Large intestine (tissue), 3 donors: ENCODE measurements around the gene RNF181. TPM values are rescaled to one million over a fixed set of nuclear protein-coding genes. Genes with fewer than 3 reads are reported as not detected.

Experiments used
- DNase-seq, 2 donors: peaks; one replicate each; pipeline versions ENCODE4 v3.0.0 to v3.0.0-alpha.2; 2013
- H3K27ac ChIP-seq: one replicate; pipeline ENCODE4 v1.5.1; 2013; ENCODE audit warnings: low read length
- H3K27me3 ChIP-seq: 2 replicates; pipeline ENCODE4 v1.6.1; 2013; ENCODE audit warnings: low read length; ENCODE audit not compliant: control insufficient read depth, insufficient read depth
- H3K36me3 ChIP-seq: 2 replicates; pipeline ENCODE4 v1.6.1; 2013; ENCODE audit warnings: low read length; ENCODE audit not compliant: control insufficient read depth, insufficient read depth
- H3K4me1 ChIP-seq: one replicate; pipeline ENCODE4 v1.6.1; 2013; ENCODE audit warnings: low read length; ENCODE audit not compliant: control insufficient read depth, insufficient read depth
- H3K4me3 ChIP-seq: one replicate; pipeline ENCODE4 v1.5.1; 2013; ENCODE audit warnings: low read length
- H3K9me3 ChIP-seq: one replicate; pipeline ENCODE4 v1.6.1; 2013; ENCODE audit warnings: mild to moderate bottlenecking, low read depth, low read length, moderate library complexity; ENCODE audit not compliant: control insufficient read depth
- WGBS: methylation state at CpG from one replicate; pipeline ENCODE4 v1.1.5; 2013; ENCODE audit warnings: low lambda C conversion rate; ENCODE audit not compliant: insufficient coverage; 5-methylcytosine and 5-hydroxymethylcytosine counted together
- polyA plus RNA-seq: library from polyadenylated mRNA; unstranded; fragments of 120-200 nt; gene quantifications from one replicate; pipeline ENCODE4 v1.2.1, GENCODE V29; 2013

RNF181 gene
- polyA plus RNA-seq, 1 donor, result 131 TPM

DNA sequence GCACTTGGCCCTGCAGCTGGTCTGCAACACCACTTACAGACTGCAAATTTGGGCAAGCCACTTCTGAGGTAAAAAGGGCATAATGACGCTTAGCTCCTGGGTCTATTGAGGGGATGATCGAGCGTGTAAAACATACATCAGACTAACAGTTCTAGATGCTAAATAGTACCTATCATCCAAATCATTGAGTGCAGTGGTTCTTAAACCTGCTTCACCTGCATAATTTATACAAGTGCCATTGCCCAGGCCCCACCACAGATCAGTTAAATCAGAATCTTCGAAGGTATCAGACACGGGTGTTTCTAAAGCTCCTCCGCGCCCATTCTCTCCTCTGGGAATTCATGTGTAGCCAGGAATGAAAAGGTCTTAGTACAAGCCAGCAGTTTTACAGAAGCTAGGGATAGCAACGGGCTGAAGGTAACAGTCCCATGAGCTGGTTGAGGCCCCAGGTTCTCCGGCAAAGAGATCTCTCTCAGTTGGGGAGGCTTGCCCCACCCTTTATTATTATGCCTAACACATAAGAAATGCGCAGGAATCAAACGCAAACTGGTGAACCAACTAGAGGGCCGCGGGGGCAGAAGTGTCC, 737 bp upstream of the RNF181 start:
- Histone ChIP-seq H3K4me1 (peaks cover 30% of the 10 kb centered on the region), H3K4me3 (peak overlapping the region; percentile 82), H3K27ac (peak overlapping the region; percentile 84), H3K9me3 (no peaks in the 10 kb centered on the region), H3K36me3 (peaks cover 27% of the 10 kb centered on the region), H3K27me3 (no peaks in the 10 kb centered on the region)
- no CpG with 5 or more reads among the region's 13 CpGs for WGBS
- no peak for DNase-seq

DNA sequence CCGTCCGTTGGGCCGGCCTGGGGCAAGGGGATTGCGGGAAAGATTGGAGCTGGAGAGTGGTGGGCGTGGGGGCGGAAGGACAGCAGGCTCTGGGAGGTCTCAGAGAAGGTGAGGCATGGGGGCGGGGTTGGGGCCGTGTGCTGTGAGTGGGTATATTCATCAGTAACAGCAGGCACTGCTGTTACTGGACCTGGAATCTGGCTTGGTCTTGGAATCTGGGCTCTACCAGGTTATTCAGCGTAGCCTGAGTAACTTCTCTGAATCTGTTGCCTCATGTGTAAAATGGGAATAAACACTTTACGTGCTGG, 435 bp downstream of the RNF181 start:
- WGBS, result no CpG with 5 or more reads among the region's 10 CpGs
- no peaks in the 10 kb centered on the region for H3K27me3 ChIP-seq
- peaks cover 30% of the 10 kb centered on the region for H3K4me1 ChIP-seq
- H3K36me3 ChIP-seq, result peaks cover 39% of the 10 kb centered on the region
- H3K4me3 ChIP-seq, result peak overlapping the region; percentile 82
- H3K9me3 ChIP-seq, result no peaks in the 10 kb centered on the region
- DNase-seq, result no peak
- H3K27ac ChIP-seq, result peak overlapping the region; percentile 66

DNA sequence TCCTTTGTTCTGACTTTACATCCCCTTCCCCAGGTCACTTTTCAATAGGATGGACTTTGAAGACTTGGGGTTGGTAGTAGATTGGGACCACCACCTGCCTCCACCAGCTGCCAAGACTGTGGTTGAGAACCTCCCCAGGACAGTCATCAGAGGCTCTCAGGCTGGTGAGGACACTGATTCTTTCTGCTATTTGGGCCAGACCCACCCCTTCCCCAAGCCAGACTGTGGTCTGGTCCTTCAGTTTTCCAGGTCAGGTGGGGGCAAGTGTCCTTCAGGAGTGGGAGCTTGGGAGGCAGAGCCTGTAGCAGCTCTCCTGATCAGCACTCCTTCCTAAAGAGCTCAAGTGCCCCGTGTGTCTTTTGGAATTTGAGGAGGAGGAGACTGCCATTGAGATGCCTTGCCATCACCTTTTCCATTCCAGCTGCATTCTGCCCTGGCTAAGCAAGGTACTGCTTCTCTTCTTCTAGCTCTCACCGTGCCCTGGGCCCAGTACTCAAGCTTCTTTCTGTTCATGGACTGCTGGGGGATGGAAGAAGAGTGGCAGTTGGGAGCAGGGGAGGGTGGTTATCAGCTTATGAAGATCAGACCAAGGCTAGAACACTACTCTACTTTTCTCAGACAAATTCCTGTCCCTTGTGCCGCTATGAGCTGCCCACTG, 1.1 kb downstream of the RNF181 start:
- WGBS, result no CpG with 5 or more reads among the region's 3 CpGs

DNA sequence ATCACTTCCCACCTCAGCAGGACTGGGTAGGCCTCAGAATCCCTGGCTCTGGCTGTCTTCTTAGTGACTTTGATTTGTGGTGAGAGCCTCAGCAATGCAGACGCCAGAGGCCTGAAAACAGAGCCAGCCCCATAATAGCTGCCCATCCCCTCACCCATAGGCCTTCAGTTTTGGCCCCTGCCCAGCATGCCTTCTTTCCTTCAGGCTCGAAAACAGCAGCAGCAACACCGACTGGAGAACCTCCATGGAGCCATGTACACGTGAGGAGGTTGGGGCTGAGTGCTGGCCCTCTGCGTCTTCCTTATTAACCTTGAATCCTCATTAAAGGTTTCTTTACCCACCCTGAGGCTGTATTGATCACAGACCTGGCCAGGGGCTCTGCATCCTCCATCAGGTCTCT, 1.7 kb downstream of the RNF181 start:
- Histone ChIP-seq H3K4me3 (no peak overlapping the region), H3K27ac (no peak overlapping the region), H3K36me3 (peaks cover 42% of the 10 kb centered on the region), H3K4me1 (peaks cover 37% of the 10 kb centered on the region), H3K9me3 (no peaks in the 10 kb centered on the region), H3K27me3 (no peaks in the 10 kb centered on the region)
- no CpG with 5 or more reads among the region's 5 CpGs for WGBS
- no peak for DNase-seq

More for the DNA sequence above, 1.1 kb downstream of the RNF181 start:
- H3K9me3 ChIP-seq, result no peaks in the 10 kb centered on the region
- peak overlapping the region; percentile 82 for H3K4me3 ChIP-seq
- peaks cover 42% of the 10 kb centered on the region for H3K36me3 ChIP-seq
- H3K4me1 ChIP-seq, result peaks cover 35% of the 10 kb centered on the region
- no peak for DNase-seq
- no peaks in the 10 kb centered on the region for H3K27me3 ChIP-seq
- no peak overlapping the region for H3K27ac ChIP-seq

DNA sequence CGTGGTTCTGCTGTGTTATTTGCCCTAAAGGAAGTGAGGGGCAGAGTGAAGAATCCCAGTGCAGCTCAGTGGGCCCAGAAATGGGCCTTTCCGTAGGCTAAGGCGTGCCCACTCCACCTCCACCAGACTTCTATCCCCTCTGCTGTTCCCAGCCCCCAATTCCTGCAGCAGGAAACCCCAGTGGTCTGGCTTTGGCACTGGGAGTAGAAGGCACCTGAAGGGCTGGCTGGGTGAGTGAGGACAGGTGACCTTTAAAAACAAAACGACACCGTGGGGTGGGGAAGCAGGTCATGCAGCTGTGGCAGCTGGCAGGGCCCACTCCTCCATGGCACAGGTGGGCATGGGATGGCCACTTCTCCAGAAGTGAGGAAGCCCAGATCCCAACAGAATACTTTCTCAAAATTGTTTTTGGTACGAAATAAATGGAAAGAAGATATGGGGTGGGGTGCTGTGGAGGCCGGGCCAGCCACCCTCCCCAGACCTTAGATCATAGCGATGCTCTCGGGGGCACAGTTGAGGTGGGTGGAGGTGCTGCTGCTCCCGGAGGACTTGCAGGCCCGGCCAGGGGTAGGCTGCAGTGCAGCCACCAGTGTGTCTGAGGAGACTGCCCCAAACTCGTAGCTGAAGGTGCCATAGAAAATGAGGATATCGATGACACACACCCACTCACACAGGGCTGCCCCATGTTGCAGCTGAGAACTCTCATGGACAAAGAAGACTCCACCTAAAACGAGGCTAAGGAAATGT, 3.2 kb downstream of the RNF181 start:
- WGBS, result no CpG with 5 or more reads among the region's 14 CpGs
- H3K4me3 ChIP-seq, result no peak overlapping the region
- DNase-seq, result no peak
- peaks cover 38% of the 10 kb centered on the region for H3K4me1 ChIP-seq
- H3K27me3 ChIP-seq, result no peaks in the 10 kb centered on the region
- no peaks in the 10 kb centered on the region for H3K9me3 ChIP-seq
- no peak overlapping the region for H3K27ac ChIP-seq
- peaks cover 42% of the 10 kb centered on the region for H3K36me3 ChIP-seq

DNA sequence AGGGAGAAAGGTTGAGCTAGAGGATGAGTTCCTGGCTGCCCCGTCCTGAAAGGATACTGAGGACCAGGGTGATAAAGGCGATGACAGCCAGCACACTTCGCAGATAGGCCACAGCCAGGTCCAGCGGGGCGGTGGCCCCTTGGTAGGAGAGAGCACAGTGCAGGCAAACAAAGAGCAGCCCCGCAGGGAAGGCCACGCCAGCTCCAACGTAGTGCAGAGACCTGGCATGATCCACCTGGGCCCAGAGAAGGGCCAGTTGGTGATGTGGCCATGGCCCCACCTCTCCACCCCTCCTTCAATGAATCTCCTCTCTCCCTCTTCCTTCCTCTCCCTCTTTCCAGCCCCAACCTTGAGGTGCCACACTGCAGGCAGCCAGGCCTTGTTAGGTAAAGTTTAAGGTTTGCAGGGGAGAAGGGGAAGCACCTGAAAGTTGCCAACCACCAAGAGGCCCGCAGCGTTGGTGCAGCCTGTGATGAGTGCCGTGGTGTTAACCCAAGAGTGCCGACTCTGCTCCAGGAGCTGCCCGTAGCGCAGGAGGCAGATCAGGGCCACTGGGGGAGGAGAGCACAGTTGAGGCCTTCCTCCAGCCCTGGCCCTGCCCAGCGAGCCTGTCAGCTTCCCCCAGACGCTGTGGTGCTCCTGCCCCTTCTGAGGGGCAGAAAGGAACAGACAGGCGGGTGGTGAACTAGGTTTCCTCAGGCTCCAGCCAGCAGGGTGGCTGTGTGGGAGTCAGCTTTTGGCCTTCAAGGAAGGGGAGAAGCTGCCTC, 4.1 kb downstream of the RNF181 start:
- Histone ChIP-seq H3K9me3 (no peaks in the 10 kb centered on the region), H3K36me3 (peaks cover 42% of the 10 kb centered on the region), H3K27me3 (no peaks in the 10 kb centered on the region), H3K4me3 (no peak overlapping the region), H3K4me1 (peaks cover 38% of the 10 kb centered on the region), H3K27ac (no peak overlapping the region)
- no CpG with 5 or more reads among the region's 17 CpGs for WGBS
- no peak for DNase-seq

DNA sequence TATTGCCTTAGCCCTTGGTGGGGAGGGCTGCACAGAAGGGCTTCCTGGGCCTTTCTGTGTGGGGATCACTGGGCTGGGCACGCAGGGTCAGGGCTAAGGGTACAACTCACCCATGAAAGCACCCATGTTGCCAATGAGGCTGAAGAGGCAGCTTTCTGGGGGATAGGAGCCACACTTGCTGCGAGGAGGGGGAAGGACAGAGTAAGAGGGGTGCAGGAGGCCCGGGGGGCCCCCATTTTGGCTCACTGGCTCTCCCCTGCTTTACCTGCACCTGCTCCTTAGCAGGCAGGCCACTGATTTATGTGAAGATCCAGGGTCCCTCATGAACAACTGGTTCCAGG, 4.7 kb downstream of the RNF181 start:
- H3K27me3 ChIP-seq, result no peaks in the 10 kb centered on the region
- DNase-seq, result peak in 1 of 2 donors; percentile 1
- no CpG with 5 or more reads among the region's 3 CpGs for WGBS
- H3K36me3 ChIP-seq, result peaks cover 42% of the 10 kb centered on the region
- H3K9me3 ChIP-seq, result no peaks in the 10 kb centered on the region
- no peak overlapping the region for H3K4me3 ChIP-seq
- H3K27ac ChIP-seq, result no peak overlapping the region
- peaks cover 36% of the 10 kb centered on the region for H3K4me1 ChIP-seq

DNA sequence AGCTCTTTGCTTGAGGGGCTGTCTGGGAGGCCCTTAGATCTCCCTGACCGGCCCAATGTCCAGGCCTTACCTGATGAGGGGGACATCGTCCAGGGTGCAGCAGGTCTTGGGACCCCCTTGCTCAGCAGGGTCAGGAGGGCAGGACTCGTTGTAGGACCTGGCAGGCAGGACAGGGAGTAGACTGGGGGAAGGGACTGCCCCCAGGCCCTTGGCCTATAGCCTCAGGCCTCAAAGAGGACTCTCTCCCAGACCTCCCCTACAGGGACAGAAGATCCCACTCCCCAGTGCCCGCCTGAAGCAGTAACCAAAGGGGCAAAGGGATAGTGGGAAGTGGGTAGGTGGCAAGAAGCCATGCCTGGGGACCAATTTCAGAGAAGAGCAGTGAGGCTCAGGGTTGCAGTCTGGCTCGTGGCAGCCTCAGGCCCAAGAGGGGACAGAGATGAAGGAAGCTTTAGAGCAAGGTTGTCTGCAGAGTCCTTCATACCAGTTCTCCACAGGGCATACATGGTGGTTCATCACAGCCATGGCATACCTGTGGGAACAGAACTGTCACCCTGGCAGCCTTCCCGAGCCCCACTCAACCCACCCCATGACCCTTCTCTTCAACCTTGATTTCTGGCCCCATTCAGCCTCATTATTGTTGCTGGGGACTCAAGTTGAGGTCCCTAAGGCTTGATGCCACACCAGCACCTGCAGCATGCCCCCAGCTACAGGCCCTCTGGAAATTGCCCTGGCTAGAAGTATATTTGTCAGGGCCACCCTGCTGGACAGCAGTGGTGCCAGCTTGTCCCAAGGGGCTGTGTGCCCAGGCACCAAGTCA, 5.6 kb downstream of the RNF181 start:
- Histone ChIP-seq H3K27me3 (no peaks in the 10 kb centered on the region), H3K9me3 (no peaks in the 10 kb centered on the region), H3K27ac (no peak overlapping the region), H3K4me3 (peak overlapping the region; percentile 91), H3K36me3 (peaks cover 43% of the 10 kb centered on the region), H3K4me1 (peaks cover 36% of the 10 kb centered on the region)
- peak in 1 of 2 donors; percentile 4 for DNase-seq
- WGBS, result no CpG with 5 or more reads among the region's 6 CpGs

DNA sequence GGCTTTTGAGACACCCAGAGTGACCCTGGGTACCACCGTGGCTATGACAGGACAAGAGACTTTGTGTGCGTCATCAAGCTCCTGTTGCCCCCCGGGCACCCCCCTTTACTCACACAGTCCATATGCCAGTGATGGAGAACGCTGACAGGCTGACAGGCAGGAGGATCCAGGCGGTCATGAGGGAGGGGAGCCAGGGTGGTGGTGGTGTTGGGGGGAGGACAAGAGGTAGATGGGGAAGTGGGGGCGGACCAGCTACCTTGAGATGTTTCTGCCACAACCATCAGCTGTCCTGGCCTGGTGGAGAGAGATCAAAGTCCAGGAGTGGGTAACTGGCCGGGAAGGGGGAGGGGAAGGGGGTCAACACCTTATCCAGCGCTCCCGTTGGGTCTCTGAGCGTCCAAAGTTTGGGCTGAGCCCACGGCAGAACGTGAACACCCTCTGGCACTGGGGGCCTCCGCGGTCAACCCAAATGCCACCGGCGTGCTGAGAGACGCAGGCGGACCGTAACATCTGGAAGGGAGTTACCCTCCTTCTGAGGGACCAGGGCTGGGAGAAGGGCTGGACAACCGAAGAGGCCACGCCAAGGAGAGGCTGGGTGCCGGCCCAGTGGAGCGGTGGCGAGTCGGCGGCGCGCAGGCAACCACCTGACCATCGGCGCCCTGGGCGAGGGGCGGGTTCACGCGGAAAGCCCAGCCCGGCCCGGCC, 6.4 kb downstream of the RNF181 start:
- peak overlapping the region; percentile 69 for H3K27ac ChIP-seq
- no peaks in the 10 kb centered on the region for H3K9me3 ChIP-seq
- peaks cover 28% of the 10 kb centered on the region for H3K4me1 ChIP-seq
- H3K4me3 ChIP-seq, result peak overlapping the region; percentile 91
- H3K27me3 ChIP-seq, result no peaks in the 10 kb centered on the region
- H3K36me3 ChIP-seq, result peaks cover 43% of the 10 kb centered on the region
- no CpG with 5 or more reads among the region's 36 CpGs for WGBS
- DNase-seq, result peak in 1 of 2 donors; percentile 62
